Measurements from ENCODE around the gene FREM3.
A peak's percentile ranks its signal among the peaks of the same experiment; 100 is the strongest.

Gene FREM3

DNA sequence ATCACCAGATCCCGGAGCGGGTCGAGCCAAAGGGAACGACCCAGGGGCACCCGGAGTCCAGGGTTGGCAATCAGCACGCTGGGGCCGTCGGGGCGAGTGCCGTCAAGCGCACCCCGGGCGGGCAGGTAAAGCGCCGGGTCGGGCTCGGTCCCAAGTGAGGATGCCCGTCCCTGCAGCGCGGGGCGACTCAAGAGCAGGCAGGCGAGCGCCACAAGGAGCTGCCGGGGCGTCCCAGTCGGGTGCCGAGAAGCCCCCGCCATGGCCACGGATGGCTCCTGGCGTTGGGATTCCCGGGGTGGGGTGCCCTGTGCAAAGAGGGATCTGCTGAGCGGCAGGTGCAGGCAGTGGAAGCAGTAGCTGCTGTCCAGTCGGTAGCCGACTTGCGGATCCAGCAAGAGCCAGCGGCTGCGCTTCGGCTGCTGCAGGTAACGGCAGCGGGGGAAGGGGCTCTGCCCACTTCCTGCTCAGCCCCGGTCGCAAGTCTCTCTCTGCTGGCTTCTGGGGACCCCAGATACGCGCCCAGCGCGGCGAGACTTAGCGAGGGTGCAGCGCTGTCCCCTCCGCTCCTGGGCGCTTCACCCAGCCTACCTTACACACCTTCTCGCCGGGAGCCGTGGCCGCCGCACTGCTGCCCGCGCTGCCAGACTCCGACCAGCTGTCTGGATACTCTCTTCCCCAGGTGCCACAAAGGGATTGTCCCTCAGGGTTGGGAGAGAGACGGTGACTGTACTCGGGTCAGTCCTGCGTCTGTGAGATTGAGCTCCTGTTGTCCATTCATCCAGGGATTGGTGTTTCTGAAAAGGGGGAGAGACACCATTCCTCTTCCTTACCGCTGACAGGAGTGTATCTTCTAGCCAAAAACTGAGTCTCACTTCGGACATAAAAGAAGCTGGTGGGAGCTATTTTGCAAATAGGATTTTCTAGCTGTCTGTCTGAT lies at the start of gene FREM3:
Gene FREM3, minus strand, starts transcription at position 260 of the 937 bp plus-strand sequence. Its CDS starts 0 bp downstream, at position 260.
- Histone ChIP-seq H3K9ac (ENCODE audit: low read length) (peak within 1 kb of the TSS; percentile 24; the same call in 1 of the 2 replicates), H3K79me2 (ENCODE audit: low read length) (no peaks in the 10 kb centered on the region), H3K27me3 (replicated peaks; ENCODE audit: insufficient read depth, low read length) (no peaks in the 10 kb centered on the region), H4K20me1 (ENCODE audit: insufficient read depth, low read length) (no peaks in the 10 kb centered on the region), H3K27ac (ENCODE audit: low read length) (0 out of 2 replicates have a peak within 1 kb of the TSS, but pooled peaks have one; percentile 1), H2AFZ (ENCODE audit: low read length) (peak within 1 kb of the TSS; percentile 97), H3K9me3 (replicated peaks; ENCODE audit: insufficient read depth, low read length) (no peaks in the 10 kb centered on the region), H3K9me2 (replicated peaks; ENCODE audit: insufficient read depth, low read length) (no peaks in the 10 kb centered on the region), H3K4me1 (ENCODE audit: low read length) (no peaks in the 10 kb centered on the region), H3K4me3 (ENCODE audit: low read length) (peak within 1 kb of the TSS; percentile 75), H3K36me3 (replicated peaks; ENCODE audit: insufficient read depth, low read length) (no peaks in the 10 kb centered on the region), H3F3A (ENCODE audit: insufficient read depth, low read length) (peaks cover 7% of the 10 kb centered on the region; the same call in 1 of the 2 replicates), H3K4me2 (ENCODE audit: low read depth, low read length) (peak within 1 kb of the TSS; percentile 94)
- DNase-seq, result no peak
- TF ChIP-seq, protein P1, sequence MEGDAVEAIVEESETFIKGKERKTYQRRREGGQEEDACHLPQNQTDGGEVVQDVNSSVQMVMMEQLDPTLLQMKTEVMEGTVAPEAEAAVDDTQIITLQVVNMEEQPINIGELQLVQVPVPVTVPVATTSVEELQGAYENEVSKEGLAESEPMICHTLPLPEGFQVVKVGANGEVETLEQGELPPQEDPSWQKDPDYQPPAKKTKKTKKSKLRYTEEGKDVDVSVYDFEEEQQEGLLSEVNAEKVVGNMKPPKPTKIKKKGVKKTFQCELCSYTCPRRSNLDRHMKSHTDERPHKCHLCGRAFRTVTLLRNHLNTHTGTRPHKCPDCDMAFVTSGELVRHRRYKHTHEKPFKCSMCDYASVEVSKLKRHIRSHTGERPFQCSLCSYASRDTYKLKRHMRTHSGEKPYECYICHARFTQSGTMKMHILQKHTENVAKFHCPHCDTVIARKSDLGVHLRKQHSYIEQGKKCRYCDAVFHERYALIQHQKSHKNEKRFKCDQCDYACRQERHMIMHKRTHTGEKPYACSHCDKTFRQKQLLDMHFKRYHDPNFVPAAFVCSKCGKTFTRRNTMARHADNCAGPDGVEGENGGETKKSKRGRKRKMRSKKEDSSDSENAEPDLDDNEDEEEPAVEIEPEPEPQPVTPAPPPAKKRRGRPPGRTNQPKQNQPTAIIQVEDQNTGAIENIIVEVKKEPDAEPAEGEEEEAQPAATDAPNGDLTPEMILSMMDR (IDR thresholded peaks at IDR 0.05; ENCODE audit: low read length), result no peak
- TF ChIP-seq EZH2 (optimal IDR thresholded peaks at IDR 0.05; ENCODE audit: low read depth, low read length), result no peak
- no peak for TF ChIP-seq EZH2phosphoT487 (IDR thresholded peaks at IDR 0.05; ENCODE audit: low read length)

DNA sequence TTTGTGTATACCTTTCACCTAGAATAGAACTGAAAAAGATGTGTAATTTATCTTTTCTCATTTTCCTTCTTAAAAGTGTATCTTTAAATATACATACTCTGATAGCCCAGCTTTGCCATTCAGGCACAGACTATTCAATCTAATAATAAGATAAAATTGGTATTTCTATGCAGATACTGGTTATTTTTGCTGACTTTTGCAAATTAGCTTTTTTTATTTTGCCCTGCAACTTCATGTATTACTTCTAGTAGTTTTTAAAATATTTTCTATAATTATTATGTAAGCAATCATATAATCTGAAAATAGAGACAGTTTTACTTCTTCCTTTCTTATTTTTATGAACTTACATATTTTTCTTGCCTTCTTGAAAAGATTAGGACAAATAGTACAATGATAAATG lies 45.4 kb upstream of the FREM3 start:
- Histone ChIP-seq H3K9me2 (replicated peaks; ENCODE audit: insufficient read depth, low read length) (no peaks in the 10 kb centered on the region), H3K36me3 (replicated peaks; ENCODE audit: insufficient read depth, low read length) (no peaks in the 10 kb centered on the region)

GRCh38 chr4:143743591-143743990 lies 43.1 kb upstream of the FREM3 start:
- no peak overlapping the region for H3K9ac ChIP-seq (ENCODE audit: low read length)
- H3K9me2 ChIP-seq (replicated peaks; ENCODE audit: insufficient read depth, low read length), result no peaks in the 10 kb centered on the region
- H2AFZ ChIP-seq (ENCODE audit: low read length), result no peak overlapping the region
- DNase-seq, result no peak
- no peaks in the 10 kb centered on the region for H3K4me1 ChIP-seq (ENCODE audit: low read length)
- no peaks in the 10 kb centered on the region for H3K36me3 ChIP-seq (replicated peaks; ENCODE audit: insufficient read depth, low read length)
- no peaks in the 10 kb centered on the region for H4K20me1 ChIP-seq (ENCODE audit: insufficient read depth, low read length)
- H3K9me3 ChIP-seq (replicated peaks; ENCODE audit: insufficient read depth, low read length), result no peaks in the 10 kb centered on the region
- H3F3A ChIP-seq (ENCODE audit: insufficient read depth, low read length), result no peaks in the 10 kb centered on the region
- H3K27ac ChIP-seq (ENCODE audit: low read length), result no peak overlapping the region
- TF ChIP-seq, protein P1 (IDR thresholded peaks at IDR 0.05; ENCODE audit: low read length), result no peak
- no peak for TF ChIP-seq EZH2phosphoT487 (IDR thresholded peaks at IDR 0.05; ENCODE audit: low read length)
- TF ChIP-seq EZH2 (optimal IDR thresholded peaks at IDR 0.05; ENCODE audit: low read depth, low read length), result no peak
- H3K79me2 ChIP-seq (ENCODE audit: low read length), result no peaks in the 10 kb centered on the region
- H3K4me2 ChIP-seq (ENCODE audit: low read depth, low read length), result no peak overlapping the region
- no peaks in the 10 kb centered on the region for H3K27me3 ChIP-seq (replicated peaks; ENCODE audit: insufficient read depth, low read length)
- no peak overlapping the region for H3K4me3 ChIP-seq (ENCODE audit: low read length)

More for the DNA sequence above, 45.4 kb upstream of the FREM3 start:
- no peak for DNase-seq
- H3K27me3 ChIP-seq (replicated peaks; ENCODE audit: insufficient read depth, low read length), result no peaks in the 10 kb centered on the region
- no peaks in the 10 kb centered on the region for H3K4me1 ChIP-seq (ENCODE audit: low read length)
- TF ChIP-seq, protein P1 (IDR thresholded peaks at IDR 0.05; ENCODE audit: low read length), result no peak
- TF ChIP-seq EZH2phosphoT487 (IDR thresholded peaks at IDR 0.05; ENCODE audit: low read length) (no peak), EZH2 (optimal IDR thresholded peaks at IDR 0.05; ENCODE audit: low read depth, low read length) (no peak)
- no peaks in the 10 kb centered on the region for H4K20me1 ChIP-seq (ENCODE audit: insufficient read depth, low read length)
- no peak overlapping the region for H3K4me3 ChIP-seq (ENCODE audit: low read length)
- no peak overlapping the region for H2AFZ ChIP-seq (ENCODE audit: low read length)
- H3K9me3 ChIP-seq (replicated peaks; ENCODE audit: insufficient read depth, low read length), result no peaks in the 10 kb centered on the region
- no peak overlapping the region for H3K4me2 ChIP-seq (ENCODE audit: low read depth, low read length)
- H3K79me2 ChIP-seq (ENCODE audit: low read length), result no peaks in the 10 kb centered on the region
- no peak overlapping the region for H3K9ac ChIP-seq (ENCODE audit: low read length)
- no peaks in the 10 kb centered on the region for H3F3A ChIP-seq (ENCODE audit: insufficient read depth, low read length)
- H3K27ac ChIP-seq (ENCODE audit: low read length), result no peak overlapping the region

All from MM.1S (cell line).